ENCODE data around the gene PCDH1. TPM values are rescaled to one million over a fixed set of nuclear protein-coding genes. Genes with fewer than 3 reads are reported as not detected.
A peak's percentile ranks its signal among the peaks of the same experiment; 100 is the strongest.

The PCDH1 gene
- total and polyA plus RNA-seq, 10 donors: 0.30 to 11.4 (median 5.3) TPM

DNA sequence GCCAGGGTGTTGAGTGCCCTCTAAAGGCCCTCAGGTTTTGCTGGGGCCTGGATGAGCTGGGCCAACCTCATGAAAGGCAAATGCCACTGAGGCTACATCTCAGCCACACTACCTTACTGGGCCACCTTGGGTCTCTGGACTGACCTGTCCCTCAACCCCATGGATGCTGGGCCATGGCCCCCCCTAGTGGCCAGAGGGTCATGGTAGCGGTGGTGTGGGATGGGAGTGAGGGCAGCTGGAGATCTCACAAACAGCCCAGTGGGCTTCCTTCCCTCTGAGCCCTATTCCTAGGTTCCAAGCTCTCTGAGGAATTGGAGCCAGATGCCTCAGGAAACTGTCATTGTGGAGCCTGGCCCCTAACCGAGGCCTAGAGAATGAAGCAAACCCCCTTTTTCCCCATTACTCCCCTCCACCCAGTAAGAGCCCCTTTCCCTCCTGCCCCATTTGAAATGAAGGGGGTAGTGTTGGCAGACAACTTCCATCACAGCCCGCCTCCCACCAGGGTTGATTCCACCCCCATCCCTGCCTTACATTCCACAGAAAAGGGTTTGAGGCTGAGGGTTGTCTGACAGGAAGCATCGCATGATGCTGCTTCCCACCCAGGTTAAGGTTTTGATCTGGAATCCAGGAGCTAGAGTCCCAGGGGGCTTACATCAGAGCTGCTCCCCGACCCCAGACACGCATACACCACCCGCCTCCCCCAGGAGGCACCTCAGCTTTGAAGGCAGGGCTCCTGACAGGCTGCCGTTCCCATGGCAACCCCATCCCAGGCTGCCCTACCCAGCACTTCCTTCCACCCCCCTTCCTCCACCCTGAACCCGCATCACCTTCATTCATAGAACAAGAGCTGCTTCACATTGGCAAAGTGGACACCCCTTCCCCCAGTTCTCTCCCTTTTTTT lies 63.9 kb downstream of the PCDH1 start:
- no peak overlapping the region for H3K27ac ChIP-seq
- intact Hi-C loops (cut with DNase I; ENCODE audit: low total_unique reads): no loop called here

DNA sequence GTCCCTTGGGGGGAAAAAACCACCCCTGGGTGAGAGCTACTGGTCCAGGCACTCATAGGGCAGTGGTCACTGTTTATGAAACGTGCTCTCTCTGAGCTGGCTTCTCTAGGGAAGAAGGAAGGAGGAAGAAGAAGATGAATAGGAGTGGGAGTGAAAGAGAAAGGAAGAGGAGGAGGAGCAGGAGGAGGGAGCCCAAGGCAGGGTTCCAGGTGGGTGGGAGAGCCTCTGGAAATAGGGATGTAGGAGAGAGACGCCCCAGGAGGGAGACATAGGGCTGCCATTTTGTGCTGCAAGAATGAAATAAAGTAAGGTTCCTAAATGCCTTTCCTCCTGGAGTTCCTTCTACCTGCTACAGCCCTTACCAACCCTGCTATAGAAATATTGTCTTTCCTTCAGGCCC lies 65.7 kb downstream of the PCDH1 start:
- H3K9me3 ChIP-seq: no peaks in the 10 kb centered on the region
- WGBS, 5 donors: 60 to 74% (median 68%) methylated on average over 2 of the region's 2 CpGs
- intact Hi-C loops (cut with DNase I; ENCODE audit: low total_unique reads): no loop called here
- no peak for DNase-seq
- H3K27me3 ChIP-seq (replicated peaks in 1 of 7): peaks cover 0 to 73% (median 11%) of the 10 kb centered on the region in 7 donors
- TF ChIP-seq POLR2A (IDR thresholded peaks at IDR 0.05) (no peak), POLR2AphosphoS5 (IDR thresholded peaks at IDR 0.05) (no peak)
- TF ChIP-seq, protein P1, sequence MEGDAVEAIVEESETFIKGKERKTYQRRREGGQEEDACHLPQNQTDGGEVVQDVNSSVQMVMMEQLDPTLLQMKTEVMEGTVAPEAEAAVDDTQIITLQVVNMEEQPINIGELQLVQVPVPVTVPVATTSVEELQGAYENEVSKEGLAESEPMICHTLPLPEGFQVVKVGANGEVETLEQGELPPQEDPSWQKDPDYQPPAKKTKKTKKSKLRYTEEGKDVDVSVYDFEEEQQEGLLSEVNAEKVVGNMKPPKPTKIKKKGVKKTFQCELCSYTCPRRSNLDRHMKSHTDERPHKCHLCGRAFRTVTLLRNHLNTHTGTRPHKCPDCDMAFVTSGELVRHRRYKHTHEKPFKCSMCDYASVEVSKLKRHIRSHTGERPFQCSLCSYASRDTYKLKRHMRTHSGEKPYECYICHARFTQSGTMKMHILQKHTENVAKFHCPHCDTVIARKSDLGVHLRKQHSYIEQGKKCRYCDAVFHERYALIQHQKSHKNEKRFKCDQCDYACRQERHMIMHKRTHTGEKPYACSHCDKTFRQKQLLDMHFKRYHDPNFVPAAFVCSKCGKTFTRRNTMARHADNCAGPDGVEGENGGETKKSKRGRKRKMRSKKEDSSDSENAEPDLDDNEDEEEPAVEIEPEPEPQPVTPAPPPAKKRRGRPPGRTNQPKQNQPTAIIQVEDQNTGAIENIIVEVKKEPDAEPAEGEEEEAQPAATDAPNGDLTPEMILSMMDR (IDR thresholded peaks at IDR 0.05 in 8 of 11, conservative IDR thresholded peaks at IDR 0.05 in 3 of 11): no peak
- no peak overlapping the region for H3K4me3 ChIP-seq
- H3K4me1 ChIP-seq: peaks cover 0 to 9% (median 0%) of the 10 kb centered on the region in 6 donors
- H3K27ac ChIP-seq: no peak overlapping the region
- H3K36me3 ChIP-seq: no peaks in the 10 kb centered on the region

More for the DNA sequence above, 63.9 kb downstream of the PCDH1 start:
- 59 to 73% (median 63%) methylated on average over 8 to 9 of the region's 9 CpGs for WGBS, 5 donors
- Histone ChIP-seq H3K36me3 (no peaks in the 10 kb centered on the region), H3K9me3 (no peaks in the 10 kb centered on the region), H3K4me1 (peaks cover 0 to 9% (median 0%) of the 10 kb centered on the region in 6 donors), H3K27me3 (replicated peaks in 1 of 7) (peaks cover 0 to 63% (median 11%) of the 10 kb centered on the region in 7 donors), H3K4me3 (no peak overlapping the region)
- TF ChIP-seq, protein P1 (IDR thresholded peaks at IDR 0.05 in 8 of 11, conservative IDR thresholded peaks at IDR 0.05 in 3 of 11): peak in 9 of 11 experiments; percentile 11 to 72 (median 53)
- TF ChIP-seq POLR2A (IDR thresholded peaks at IDR 0.05) (no peak), POLR2AphosphoS5 (IDR thresholded peaks at IDR 0.05) (no peak)
- peak; percentile 84 for DNase-seq

DNA sequence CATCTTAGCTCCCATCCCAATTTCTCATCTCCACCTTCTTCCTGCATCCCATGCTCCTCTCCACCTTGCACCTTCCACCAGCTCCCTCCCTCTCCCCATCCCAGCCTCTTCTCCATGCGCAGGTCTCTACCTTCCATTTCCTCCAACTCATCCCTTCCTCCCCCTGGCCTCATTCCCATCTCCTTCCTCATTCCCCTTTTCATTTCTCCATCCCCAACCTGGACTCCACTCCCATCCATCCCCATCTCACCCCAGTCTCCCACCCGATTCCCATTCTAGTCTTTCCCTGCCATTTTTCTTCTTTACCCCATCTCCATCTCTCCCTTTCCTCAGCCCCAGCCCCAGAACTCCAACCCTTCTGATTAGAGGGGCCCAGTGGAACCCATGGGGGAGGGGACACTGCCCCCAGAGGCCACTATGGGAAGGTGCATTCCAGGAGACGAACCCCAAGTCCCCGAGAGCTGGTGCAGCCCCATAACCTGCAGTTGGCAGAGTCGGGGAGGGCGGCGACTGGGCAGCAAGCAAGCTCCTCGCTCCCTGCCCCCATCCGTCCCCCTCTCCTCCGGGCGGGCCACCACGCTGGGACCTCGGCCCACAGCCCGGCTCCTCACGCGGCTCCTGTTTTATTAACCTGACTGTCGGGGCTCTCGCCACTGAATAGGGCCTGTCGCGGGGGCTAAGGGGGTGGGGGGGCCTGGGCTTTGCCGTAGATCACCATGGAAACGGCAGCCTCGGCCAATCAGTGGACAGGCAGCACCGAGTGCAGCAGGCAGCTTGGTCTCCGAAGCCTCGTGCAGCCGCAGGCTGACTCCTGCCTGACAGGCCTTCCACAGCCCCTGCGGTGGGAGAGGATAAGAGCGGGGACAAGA lies 66.7 kb downstream of the PCDH1 start:
- no peak overlapping the region for H3K4me3 ChIP-seq
- peaks cover 0 to 13% (median 0%) of the 10 kb centered on the region in 6 donors for H3K4me1 ChIP-seq
- intact Hi-C loops (cut with DNase I; ENCODE audit: low total_unique reads): no loop called here
- H3K36me3 ChIP-seq: no peaks in the 10 kb centered on the region
- WGBS, 5 donors: 29 to 36% (median 31%) methylated on average over 20 to 29 of the region's 29 CpGs
- peaks cover 0 to 72% (median 11%) of the 10 kb centered on the region in 7 donors for H3K27me3 ChIP-seq (replicated peaks in 1 of 7)
- TF ChIP-seq, protein P1 (IDR thresholded peaks at IDR 0.05 in 8 of 11, conservative IDR thresholded peaks at IDR 0.05 in 3 of 11): peak in 8 of 11 experiments; percentile 24 to 71 (median 60)
- TF ChIP-seq POLR2AphosphoS5 (IDR thresholded peaks at IDR 0.05): no peak
- no peak overlapping the region for H3K27ac ChIP-seq
- peak; percentile 73 for DNase-seq
- H3K9me3 ChIP-seq: no peaks in the 10 kb centered on the region
